ENCODE results near the gene CACUL1. TPM values are rescaled to one million over a fixed set of nuclear protein-coding genes. Genes with fewer than 3 reads are reported as not detected.

The CACUL1 gene
- total and polyA plus RNA-seq, 2 of the 13 experiments (the other 11 are each of a cell fraction or from before 2014, with no cell fraction given), result 14.2 to 31.0 TPM

DNA sequence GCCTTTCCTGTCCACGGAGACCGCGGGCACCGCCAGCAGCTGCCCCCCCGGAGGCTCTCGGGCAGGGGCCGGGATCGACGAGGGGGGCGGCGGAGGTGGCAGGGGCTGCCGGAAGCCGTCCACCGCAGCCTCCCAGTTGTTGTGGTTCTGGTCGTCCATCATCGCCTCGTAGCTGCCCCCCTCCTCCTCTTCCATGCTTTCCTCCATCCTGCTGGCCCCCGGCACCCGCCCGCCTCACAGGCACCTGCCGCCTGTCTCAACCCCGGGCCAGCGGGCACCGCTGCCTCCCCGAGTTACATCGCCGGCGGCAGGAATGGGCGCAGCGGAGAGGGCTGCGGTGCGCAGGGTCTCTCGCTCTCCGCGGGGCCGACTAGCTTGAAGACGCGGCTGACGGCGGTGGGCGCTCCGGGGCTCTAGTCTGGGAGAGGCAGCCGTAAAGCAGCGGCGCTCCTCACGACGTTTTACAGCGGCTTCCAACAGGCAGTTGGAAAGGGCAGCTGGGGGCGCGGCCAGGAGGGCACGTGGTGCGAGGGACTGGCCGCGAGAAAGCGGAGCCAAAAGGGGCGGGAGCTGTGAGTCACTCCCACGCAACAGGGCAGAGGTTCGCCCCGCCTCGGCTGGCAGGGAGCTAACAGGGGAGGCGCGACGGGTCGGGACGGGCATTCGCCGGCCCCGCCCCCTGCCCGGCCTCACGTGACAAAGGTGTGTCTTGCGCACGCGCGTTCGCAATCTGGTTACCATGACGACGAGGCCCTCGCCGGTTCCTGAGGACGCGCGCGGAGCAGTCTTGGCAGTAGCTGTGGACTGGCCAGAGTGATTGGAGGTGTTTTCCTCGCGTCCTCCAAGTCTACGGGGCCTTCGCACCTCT lies at the start of gene CACUL1 (continued):
- TF ChIP-seq ZNF44 (CRISPR knock-in tag; IDR thresholded peaks at IDR 0.05) (no peak), EED (CRISPR knock-in tag; IDR thresholded peaks at IDR 0.05) (no peak), TAF1 (CRISPR knock-in tag; IDR thresholded peaks at IDR 0.05) (peak; percentile 96), RAD51 (IDR thresholded peaks at IDR 0.05; ENCODE audit: borderline replicate concordance) (peak; percentile 95), PCBP1 (IDR thresholded peaks at IDR 0.05; ENCODE audit: borderline replicate concordance, low read depth, low read length) (no peak), POLR2A (IDR thresholded peaks at IDR 0.05; ENCODE audit: insufficient read depth in 1 of 2, low read depth in 2 of 2, low read length in 2 of 2) (peak; percentile 63 to 79), ZBTB38 (CRISPR knock-in tag; IDR thresholded peaks at IDR 0.05) (no peak; the same call in 1 of the 2 replicates), SALL1 (CRISPR knock-in tag; IDR thresholded peaks at IDR 0.05) (peak; percentile 66), ZNF160 (CRISPR knock-in tag; IDR thresholded peaks at IDR 0.05) (peak; percentile 15; the same call in 1 of the 2 replicates), SMAD3 (CRISPR knock-in tag; IDR thresholded peaks at IDR 0.05) (no peak), MXI1 (IDR thresholded peaks at IDR 0.05; ENCODE audit: borderline replicate concordance, low read depth, low read length) (peak; percentile 94), ARNTL (CRISPR knock-in tag; IDR thresholded peaks at IDR 0.05) (peak; percentile 89), TSC22D2 (CRISPR knock-in tag; IDR thresholded peaks at IDR 0.05; ENCODE audit: borderline replicate concordance) (0 out of 2 replicates have a peak, but pooled peaks have one; percentile 60), ZNF850 (CRISPR knock-in tag; conservative IDR thresholded peaks at IDR 0.05) (no peak), ZSCAN12 (CRISPR knock-in tag; IDR thresholded peaks at IDR 0.05) (0 out of 2 replicates have a peak, but pooled peaks have one; percentile 57), CCAR2 (optimal IDR thresholded peaks at IDR 0.05; ENCODE audit: low read depth, low read length) (no peak), NCOA2 (CRISPR knock-in tag; IDR thresholded peaks at IDR 0.05) (0 out of 2 replicates have a peak, but pooled peaks have one; percentile 35), SRSF9 (IDR thresholded peaks at IDR 0.05; ENCODE audit: borderline replicate concordance, insufficient read depth, low read depth, low read length, poor library complexity, severe bottlenecking) (no peak), WIZ (CRISPR knock-in tag; IDR thresholded peaks at IDR 0.05) (0 out of 2 replicates have a peak, but pooled peaks have one; percentile 25), ZNF512B (CRISPR knock-in tag; IDR thresholded peaks at IDR 0.05; ENCODE audit: borderline replicate concordance) (no peak), THYN1 (CRISPR knock-in tag; IDR thresholded peaks at IDR 0.05; ENCODE audit: borderline replicate concordance, low read depth) (no peak)
- TF ChIP-seq, protein P1, sequence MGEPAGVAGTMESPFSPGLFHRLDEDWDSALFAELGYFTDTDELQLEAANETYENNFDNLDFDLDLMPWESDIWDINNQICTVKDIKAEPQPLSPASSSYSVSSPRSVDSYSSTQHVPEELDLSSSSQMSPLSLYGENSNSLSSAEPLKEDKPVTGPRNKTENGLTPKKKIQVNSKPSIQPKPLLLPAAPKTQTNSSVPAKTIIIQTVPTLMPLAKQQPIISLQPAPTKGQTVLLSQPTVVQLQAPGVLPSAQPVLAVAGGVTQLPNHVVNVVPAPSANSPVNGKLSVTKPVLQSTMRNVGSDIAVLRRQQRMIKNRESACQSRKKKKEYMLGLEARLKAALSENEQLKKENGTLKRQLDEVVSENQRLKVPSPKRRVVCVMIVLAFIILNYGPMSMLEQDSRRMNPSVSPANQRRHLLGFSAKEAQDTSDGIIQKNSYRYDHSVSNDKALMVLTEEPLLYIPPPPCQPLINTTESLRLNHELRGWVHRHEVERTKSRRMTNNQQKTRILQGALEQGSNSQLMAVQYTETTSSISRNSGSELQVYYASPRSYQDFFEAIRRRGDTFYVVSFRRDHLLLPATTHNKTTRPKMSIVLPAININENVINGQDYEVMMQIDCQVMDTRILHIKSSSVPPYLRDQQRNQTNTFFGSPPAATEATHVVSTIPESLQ (CRISPR knock-in tag; conservative IDR thresholded peaks at IDR 0.05), result no peak

All from HepG2 (cell line).